GM18909 (cell line): ENCODE results near the gene CDSN.

Experiments used
- ATAC-seq: cut with Tn5 transposase; IDR thresholded peaks from one replicate; pipeline ENCODE4 v1.9.1; 2021; ENCODE audit warnings: mild to moderate bottlenecking; ENCODE audit not compliant: unreplicated experiment, poor library complexity

The CDSN gene

GRCh38 chr6:31121131-31121790 is 1.0 kb upstream of the CDSN start:
- no peak for ATAC-seq

DNA sequence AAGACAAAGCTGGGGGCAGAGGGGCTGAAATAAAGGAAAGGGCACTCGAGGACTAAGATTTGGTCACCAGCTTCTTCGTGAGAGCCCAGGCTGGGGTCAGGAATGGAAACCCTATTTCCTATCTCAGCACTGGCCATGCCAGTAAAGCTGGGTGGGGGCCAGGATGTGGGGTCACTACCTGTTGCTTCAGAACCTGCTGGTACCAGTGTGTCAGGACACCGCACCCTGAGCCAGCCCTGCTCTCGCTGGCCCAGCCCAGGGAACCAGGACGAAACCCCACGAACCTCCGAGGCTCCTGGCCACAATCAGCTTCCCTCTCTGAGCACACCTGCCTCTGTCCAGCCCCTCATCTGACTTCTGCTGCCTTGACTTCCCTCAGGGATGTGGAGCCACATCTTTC is 2.1 kb downstream of the CDSN start:
- ATAC-seq = no peak

DNA sequence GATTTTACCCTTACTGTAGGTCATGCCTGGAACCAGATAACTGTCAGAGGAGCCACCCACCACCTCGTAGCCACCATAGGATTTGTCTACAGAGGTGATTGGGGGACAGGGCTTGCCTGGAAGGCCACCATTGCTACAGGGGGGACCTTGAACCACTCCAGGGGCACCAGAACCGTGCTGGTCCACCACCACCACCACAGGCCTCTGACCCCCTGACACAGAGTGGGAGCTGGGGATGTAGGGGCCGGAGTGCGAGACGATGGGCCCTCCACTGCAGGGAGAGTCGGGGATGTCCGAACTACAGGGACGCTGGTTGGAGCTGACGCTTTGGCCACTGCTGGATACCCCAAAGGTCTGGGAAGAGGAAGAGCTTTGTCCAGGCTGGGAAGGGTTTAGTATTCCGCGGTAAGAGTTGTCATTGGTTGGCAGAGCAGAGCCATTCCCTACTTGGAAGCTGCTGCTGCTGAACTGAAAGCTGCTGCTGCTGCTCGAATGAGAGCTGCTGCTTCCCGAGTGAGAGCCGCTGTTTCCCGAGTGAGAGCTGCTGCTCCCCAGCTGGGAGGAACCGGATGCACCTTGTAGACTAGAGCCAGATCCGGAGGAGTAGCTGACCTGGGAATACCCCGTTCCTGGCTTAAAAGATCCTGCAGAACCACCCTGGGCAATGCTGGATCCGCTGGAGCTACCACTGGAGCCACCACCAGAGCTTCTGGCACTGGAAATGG is 3.4 kb downstream of the CDSN start:
- no peak for ATAC-seq

GRCh38 chr6:31115941-31116560 is 4.2 kb downstream of the CDSN start:
- no peak for ATAC-seq

- no peak for ATAC-seq
Observed at GRCh38 chr6:31114970-31115849, 5.0 kb downstream of the CDSN start.

- ATAC-seq = no peak
Observed at GRCh38 chr6:31114541-31114878, 5.7 kb downstream of the CDSN start, which contains the start of gene PSORS1C1. Gene PSORS1C1, plus strand, starts transcription at chr6:31114800. Its CDS starts 14,833 bp downstream, at chr6:31129633.

DNA sequence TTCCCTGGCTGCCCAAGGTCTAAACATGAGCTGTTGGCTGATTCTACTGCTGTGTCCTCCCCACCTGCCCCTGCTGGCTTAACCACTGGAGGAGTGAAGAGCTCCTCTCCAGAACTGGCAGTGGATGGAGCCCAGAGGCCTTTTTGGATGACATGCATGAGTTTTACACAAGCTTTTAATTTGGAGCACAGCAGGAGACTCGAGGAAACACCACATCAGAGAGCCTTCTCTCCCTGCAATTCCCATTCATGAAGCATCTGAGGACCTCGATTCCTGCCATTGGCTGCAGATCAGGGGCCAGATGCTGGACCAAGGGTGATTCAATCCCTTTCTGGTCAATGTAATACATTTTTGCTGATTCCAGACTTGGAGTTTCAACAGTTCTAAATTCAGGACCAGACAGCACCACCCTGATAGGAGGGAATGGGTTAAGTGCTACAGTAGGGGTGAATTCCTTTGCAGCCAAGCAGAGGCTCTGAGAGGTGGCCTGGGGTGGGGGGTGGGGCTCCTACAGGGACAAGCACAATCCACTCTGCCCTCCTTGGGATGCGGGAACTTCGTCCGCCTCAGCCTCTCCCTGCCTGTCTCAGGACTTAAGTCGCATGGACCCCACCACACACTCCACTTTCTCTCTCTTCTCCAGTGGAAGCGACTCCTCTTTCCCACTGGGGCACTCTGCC is 6.2 kb downstream of the CDSN start:
- no peak for ATAC-seq

GRCh38 chr6:31112478-31112877 is 7.8 kb downstream of the CDSN start, which contains the start of gene C6orf15:
Gene C6orf15, minus strand, starts transcription at chr6:31112575. Its CDS starts 20 bp downstream, at chr6:31112555.
- ATAC-seq = no peak

GRCh38 chr6:31111712-31112111 is 8.5 kb downstream of the CDSN start:
- ATAC-seq = no peak

DNA sequence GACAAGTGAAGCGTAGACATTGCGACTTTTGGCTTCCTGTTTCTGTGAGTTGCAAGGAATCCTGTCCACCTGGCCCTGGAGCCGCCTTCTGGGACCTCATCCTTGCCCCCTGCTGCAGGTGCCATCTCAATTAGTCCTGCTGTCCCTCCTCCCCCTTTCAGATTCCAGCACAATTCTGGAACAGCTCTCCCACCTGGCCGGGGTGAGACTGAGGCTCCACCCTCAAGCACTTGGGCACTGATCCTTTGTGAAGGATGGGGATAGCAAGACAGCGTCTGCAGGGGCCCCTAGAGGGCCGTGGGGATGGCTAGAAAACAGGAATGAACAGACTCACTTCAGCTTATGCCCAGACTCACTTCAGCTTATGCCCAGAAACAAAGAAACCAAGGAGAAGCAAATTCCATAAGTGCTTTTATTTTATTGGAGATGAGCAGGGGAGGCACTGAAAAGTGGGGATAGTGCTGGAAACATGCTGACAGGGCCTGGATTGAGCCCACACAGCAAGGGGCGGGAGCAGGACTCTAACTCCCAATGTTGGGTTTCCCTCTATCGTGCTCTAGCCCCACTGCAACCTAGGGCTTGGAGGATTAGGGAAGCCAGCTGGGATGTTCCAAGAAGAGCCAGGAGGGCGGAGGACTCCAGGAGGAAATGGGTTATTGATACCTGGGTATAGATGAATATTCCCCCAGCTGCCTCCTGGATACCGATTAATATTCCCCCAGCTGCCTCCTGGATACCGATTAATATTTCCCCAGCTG is 9.2 kb downstream of the CDSN start:
- no peak for ATAC-seq

GRCh38 chr6:31107052-31107451 is 13.2 kb downstream of the CDSN start:
- ATAC-seq = no peak

DNA sequence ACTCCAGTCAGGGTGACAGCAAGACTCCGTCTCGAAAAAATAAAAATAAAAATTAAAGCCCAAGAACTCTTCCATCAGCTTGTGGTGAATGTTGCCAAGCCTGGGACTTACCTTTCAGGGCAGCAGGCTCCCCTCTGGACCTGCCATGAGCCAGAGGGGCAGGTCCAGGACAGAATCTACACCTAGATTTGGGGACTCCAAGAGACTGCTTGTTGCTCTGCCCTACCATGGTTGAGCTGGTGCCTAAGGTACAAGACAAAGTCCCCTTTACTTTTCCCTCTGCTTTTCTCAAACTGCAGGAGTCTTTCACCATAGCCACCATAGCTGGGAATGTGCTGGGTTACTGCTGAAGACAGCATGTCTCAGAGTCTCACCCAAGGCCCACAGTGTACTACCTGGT is 17.1 kb downstream of the CDSN start:
- no peak for ATAC-seq

GRCh38 chr6:31098449-31098938 is 21.8 kb downstream of the CDSN start:
- ATAC-seq = no peak

DNA sequence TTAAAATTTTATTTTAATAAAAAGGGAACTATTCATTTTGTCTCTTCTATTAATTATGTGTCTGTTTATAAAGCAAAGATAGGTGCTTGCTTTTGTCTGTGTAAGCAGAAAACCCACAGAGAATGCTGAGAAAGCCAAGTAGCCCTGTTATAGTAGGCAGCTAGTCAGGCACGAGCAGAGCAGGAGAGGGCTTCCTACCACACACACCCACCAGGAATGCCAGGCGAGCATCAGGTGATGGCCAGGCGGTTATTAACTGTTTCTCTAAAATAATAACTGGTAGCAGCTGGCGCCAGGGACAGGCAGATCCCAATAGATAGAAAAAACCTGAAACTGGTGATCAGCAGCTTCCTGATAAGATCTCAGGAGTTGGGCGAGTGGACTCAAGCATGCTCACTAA is 23.6 kb downstream of the CDSN start:
- no peak for ATAC-seq

DNA sequence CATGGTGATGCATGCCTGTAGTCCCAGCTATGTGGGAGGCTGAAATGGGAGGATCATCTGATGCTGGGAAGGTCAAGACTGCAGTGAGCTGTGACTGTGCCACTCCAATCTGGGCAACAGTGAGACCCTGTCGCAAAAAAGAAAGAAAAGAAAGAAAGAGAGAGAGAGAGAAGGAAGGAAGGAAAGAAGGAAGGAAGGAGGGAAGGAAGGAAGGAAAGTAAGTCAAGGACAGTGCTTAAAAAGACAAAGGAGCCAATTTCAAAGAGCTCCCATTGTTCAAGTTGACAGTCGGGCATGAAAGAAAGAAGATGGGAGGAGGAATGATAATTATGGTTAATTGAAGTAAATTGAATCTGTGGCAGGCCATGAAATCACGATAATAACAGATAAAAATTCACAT is 24.0 kb downstream of the CDSN start:
- ATAC-seq = no peak

- ATAC-seq = no peak
Observed at GRCh38 chr6:31094389-31094881, 25.8 kb downstream of the CDSN start.

DNA sequence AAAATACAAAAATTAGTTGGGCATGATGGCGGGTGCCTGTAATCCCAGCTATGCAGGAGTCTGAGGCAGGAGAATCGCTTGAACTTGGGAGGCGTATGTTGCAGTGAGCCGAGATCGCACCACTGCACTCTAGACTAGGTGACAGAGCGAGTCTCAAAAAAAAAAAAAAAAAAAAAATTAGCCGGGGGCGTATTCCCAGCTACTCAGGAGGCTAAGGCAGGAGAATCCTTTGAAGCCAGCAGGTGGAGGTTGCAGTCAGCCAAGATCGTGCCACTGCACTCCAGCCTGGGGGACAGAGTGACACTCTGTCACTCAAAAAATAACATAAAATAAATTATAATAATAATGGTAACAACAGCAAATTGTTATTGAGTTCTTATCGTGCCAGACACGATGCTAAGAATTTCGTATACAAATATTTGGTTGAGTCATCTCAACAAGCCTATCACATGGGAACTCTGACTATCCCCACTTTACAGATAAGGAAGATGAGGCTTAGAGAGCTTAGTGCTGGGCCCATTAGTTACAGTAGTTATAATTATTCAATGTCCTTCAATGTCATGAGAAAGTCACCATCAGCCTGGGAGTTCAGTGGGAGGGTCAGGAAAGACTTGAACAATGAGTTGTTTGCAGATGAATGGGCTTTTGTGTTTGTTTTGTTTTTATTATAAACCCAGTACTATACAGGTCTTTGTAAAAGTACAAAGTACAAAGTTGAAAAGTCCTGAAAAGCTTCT is 27.3 kb downstream of the CDSN start:
- no peak for ATAC-seq

- no peak for ATAC-seq
Observed at GRCh38 chr6:31092238-31092637, 28.0 kb downstream of the CDSN start.
